OCI-LY1 (cell line): ENCODE results near the gene DTX3.

Source experiments
- EZH2 ChIP-seq: fragments of 200-600 bp; sonication (generic), shearing (Covaris generic); IDR thresholded peaks from 2 replicates; pipeline ENCODE4 v1.8.0; 2017; ENCODE audit warnings: borderline replicate concordance, mixed run types, mild to moderate bottlenecking, antibody characterized with exemption, low read length, moderate library complexity, mixed read lengths
- TF ChIP-seq, protein P1 (sequence below): fragments of 200-600 bp; sonication (generic), shearing (Covaris generic); IDR thresholded peaks from 2 replicates; pipeline ENCODE4 v1.5.1; 2017; ENCODE audit warnings: mild to moderate bottlenecking, antibody characterized with exemption, low read length, moderate library complexity, mixed read lengths

DNA sequence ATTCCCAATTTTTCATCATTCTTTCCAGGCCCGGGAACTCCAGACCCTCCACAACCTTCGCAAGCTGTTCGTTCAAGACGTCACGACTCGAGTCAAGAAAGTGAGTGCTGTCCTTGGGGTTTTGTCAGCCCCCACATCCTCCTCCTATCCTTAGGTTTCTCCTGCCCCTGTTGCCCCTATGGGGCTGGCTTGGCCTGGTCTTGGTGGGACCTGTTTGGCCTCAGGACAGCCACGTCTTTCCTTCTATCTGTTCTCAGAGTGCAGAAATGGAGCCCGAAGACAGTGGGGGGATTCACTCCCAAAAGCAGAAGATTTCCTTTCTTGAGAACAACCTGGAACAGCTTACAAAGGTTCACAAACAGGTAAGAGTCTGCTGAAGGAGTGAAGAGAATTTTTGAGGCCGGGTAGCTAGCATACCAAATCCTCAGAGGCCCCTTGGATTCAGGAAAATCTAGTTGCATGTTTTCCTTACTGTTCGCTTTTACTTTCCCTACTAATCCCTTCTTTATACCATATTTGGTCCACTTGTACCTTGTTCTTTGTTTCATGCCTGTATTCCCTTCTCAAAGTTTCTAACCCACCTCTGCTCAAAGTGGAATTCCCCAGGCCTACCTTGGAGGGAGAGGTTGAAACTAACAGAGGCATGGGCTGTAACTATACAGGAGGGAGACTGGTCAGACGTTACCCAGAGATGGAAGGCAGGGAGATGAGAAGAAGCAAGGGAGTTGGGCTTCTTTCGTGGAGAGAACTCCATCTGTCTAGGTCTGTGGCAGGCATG lies 26.5 kb upstream of the DTX3 start:
- TF ChIP-seq, protein P1, sequence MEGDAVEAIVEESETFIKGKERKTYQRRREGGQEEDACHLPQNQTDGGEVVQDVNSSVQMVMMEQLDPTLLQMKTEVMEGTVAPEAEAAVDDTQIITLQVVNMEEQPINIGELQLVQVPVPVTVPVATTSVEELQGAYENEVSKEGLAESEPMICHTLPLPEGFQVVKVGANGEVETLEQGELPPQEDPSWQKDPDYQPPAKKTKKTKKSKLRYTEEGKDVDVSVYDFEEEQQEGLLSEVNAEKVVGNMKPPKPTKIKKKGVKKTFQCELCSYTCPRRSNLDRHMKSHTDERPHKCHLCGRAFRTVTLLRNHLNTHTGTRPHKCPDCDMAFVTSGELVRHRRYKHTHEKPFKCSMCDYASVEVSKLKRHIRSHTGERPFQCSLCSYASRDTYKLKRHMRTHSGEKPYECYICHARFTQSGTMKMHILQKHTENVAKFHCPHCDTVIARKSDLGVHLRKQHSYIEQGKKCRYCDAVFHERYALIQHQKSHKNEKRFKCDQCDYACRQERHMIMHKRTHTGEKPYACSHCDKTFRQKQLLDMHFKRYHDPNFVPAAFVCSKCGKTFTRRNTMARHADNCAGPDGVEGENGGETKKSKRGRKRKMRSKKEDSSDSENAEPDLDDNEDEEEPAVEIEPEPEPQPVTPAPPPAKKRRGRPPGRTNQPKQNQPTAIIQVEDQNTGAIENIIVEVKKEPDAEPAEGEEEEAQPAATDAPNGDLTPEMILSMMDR, result no peak
- no peak for TF ChIP-seq EZH2
